NB4 (cell line): ENCODE results near the gene CDC14A.

Experiments
- DNase-seq: peaks from one replicate; pipeline ENCODE4 v3.0.0; 2010; ENCODE audit warnings: low read depth
- H3K4me3 ChIP-seq: one replicate; pipeline ENCODE4 v1.5.1; 2011; ENCODE audit warnings: mild to moderate bottlenecking, low read depth, low read length, moderate library complexity
- CTCF ChIP-seq: IDR thresholded peaks from one replicate; pipeline ENCODE4 v1.5.1; 2012; ENCODE audit warnings: low read depth, low read length
- MAX ChIP-seq: IDR thresholded peaks from 2 replicates; pipeline ENCODE4 v1.6.1; 2011; ENCODE audit warnings: low read depth, low read length
- MYC ChIP-seq: IDR thresholded peaks from 2 replicates; pipeline ENCODE4 v1.6.1; 2011; ENCODE audit warnings: low read depth, low read length
- POLR2A ChIP-seq: IDR thresholded peaks from 2 replicates; pipeline ENCODE4 v1.6.1; 2011; ENCODE audit warnings: mild to moderate bottlenecking; ENCODE audit not compliant: insufficient read length; ENCODE audit errors: extremely low read depth

CDC14A gene

GRCh38 chr1:100483230-100483629 is 130.9 kb downstream of the CDC14A start:
- TF ChIP-seq MAX (no peak), POLR2A (no peak), MYC (no peak), CTCF (no peak)
- no peak overlapping the region for H3K4me3 ChIP-seq
- no peak for DNase-seq

- H3K4me3 ChIP-seq: no peak overlapping the region
- DNase-seq: no peak
- TF ChIP-seq CTCF (no peak), MYC (no peak)
Observed at GRCh38 chr1:100485855-100486258, 133.6 kb downstream of the CDC14A start.

GRCh38 chr1:100494393-100495084 is 142.2 kb downstream of the CDC14A start:
- TF ChIP-seq MYC: no peak
- TF ChIP-seq POLR2A: no peak
- no peak for TF ChIP-seq CTCF
- no peak for TF ChIP-seq MAX
- DNase-seq: no peak
- H3K4me3 ChIP-seq: no peak overlapping the region

GRCh38 chr1:100496896-100497295 is 144.6 kb downstream of the CDC14A start:
- TF ChIP-seq CTCF (no peak), POLR2A (no peak), MYC (no peak), MAX (no peak)
- DNase-seq: no peak

GRCh38 chr1:100497796-100498195 is 145.5 kb downstream of the CDC14A start:
- no peak for DNase-seq
- H3K4me3 ChIP-seq: no peak overlapping the region
- TF ChIP-seq MYC: no peak
- no peak for TF ChIP-seq CTCF
- no peak for TF ChIP-seq MAX
- no peak for TF ChIP-seq POLR2A

More at GRCh38 chr1:100496896-100497295, 144.6 kb downstream of the CDC14A start:
- no peak overlapping the region for H3K4me3 ChIP-seq

GRCh38 chr1:100499194-100499811 is 147.0 kb downstream of the CDC14A start:
- TF ChIP-seq POLR2A (no peak), CTCF (no peak), MYC (no peak), MAX (no peak)
- no peak for DNase-seq
- H3K4me3 ChIP-seq: no peak overlapping the region
